DMS53 treated with DMSO at 0.1 percent for 48 hours (cell line): ENCODE results near the gene SP8.

ENCODE experiments used
- DNase-seq: peaks from one replicate; lab custom pipeline; 2025; ENCODE audit not compliant: unreplicated experiment; lab: John Stamatoyannopoulos, UW

Gene SP8

GRCh38 chr7:20776214-20776911 lies 10.3 kb downstream of the SP8 start:
- DNase-seq, result no peak

GRCh38 chr7:20754001-20754400 lies 32.7 kb downstream of the SP8 start:
- DNase-seq, result no peak

- DNase-seq, result no peak
These were observed 36.8 kb downstream of the SP8 start for GRCh38 chr7:20749906-20750305.

- no peak for DNase-seq
These were observed 37.8 kb downstream of the SP8 start for GRCh38 chr7:20748853-20749252.

- DNase-seq, result no peak
These were observed 39.7 kb downstream of the SP8 start for GRCh38 chr7:20747001-20747400.

GRCh38 chr7:20745702-20746101 lies 41.0 kb downstream of the SP8 start:
- DNase-seq, result no peak

- peak; percentile 92 for DNase-seq
These were observed 41.7 kb downstream of the SP8 start for GRCh38 chr7:20744954-20745446.

- DNase-seq, result no peak
These were observed 43.8 kb downstream of the SP8 start for GRCh38 chr7:20742913-20743312.

- DNase-seq, result no peak
These were observed 44.9 kb downstream of the SP8 start for GRCh38 chr7:20741801-20742200.

- DNase-seq, result no peak
These were observed 47.9 kb downstream of the SP8 start for GRCh38 chr7:20738518-20739481.

- DNase-seq, result peak; percentile 97
These were observed 48.7 kb downstream of the SP8 start for GRCh38 chr7:20737840-20738448.

GRCh38 chr7:20735346-20736065 lies 51.2 kb downstream of the SP8 start:
- DNase-seq, result peak; percentile 74
